GM21390 (cell line): ENCODE measurements around the gene RPTOR.

Experiments used
- ATAC-seq: cut with Tn5 transposase; IDR thresholded peaks from one replicate; pipeline ENCODE4 v1.9.1; 2021; ENCODE audit not compliant: unreplicated experiment

RPTOR gene

GRCh38 chr17:80585890-80586845 lies 41.5 kb downstream of the RPTOR start:
- no peak for ATAC-seq

- no peak for ATAC-seq
Observed at GRCh38 chr17:80586846-80587228, 42.2 kb downstream of the RPTOR start.

GRCh38 chr17:80588702-80589383 lies 44.2 kb downstream of the RPTOR start:
- no peak for ATAC-seq

- no peak for ATAC-seq
Observed at GRCh38 chr17:80591788-80592187, 47.1 kb downstream of the RPTOR start.

GRCh38 chr17:80592243-80592642 lies 47.6 kb downstream of the RPTOR start:
- no peak for ATAC-seq

- no peak for ATAC-seq
Observed at GRCh38 chr17:80593181-80593580, 48.5 kb downstream of the RPTOR start.

- ATAC-seq = no peak
Observed at GRCh38 chr17:80594431-80595269, 50.0 kb downstream of the RPTOR start.

- no peak for ATAC-seq
Observed at GRCh38 chr17:80596760-80597608, 52.3 kb downstream of the RPTOR start.

GRCh38 chr17:80598813-80599545 lies 54.3 kb downstream of the RPTOR start:
- no peak for ATAC-seq

GRCh38 chr17:80599546-80600305 lies 55.1 kb downstream of the RPTOR start:
- ATAC-seq = no peak

- no peak for ATAC-seq
Observed at GRCh38 chr17:80601146-80601545, 56.5 kb downstream of the RPTOR start.

GRCh38 chr17:80603396-80603795 lies 58.8 kb downstream of the RPTOR start:
- no peak for ATAC-seq

- ATAC-seq = no peak
Observed at GRCh38 chr17:80604009-80604669, 59.5 kb downstream of the RPTOR start.

- ATAC-seq = no peak
Observed at GRCh38 chr17:80604670-80605010, 60.0 kb downstream of the RPTOR start.

- peak; percentile 85 for ATAC-seq
Observed at GRCh38 chr17:80605326-80606066, 60.9 kb downstream of the RPTOR start.

GRCh38 chr17:80608326-80608725 lies 63.7 kb downstream of the RPTOR start:
- ATAC-seq = no peak

GRCh38 chr17:80609757-80610156 lies 65.1 kb downstream of the RPTOR start:
- no peak for ATAC-seq

- no peak for ATAC-seq
Observed at GRCh38 chr17:80611816-80612215, 67.2 kb downstream of the RPTOR start.
